Right lobe of liver (tissue), 6 donors: ENCODE measurements around the gene KIAA0319L. TPM values are rescaled to one million over a fixed set of nuclear protein-coding genes. Genes with fewer than 3 reads are reported as not detected.
A peak's percentile ranks its signal among the peaks of the same experiment; 100 is the strongest.

Experiments used
- ATAC-seq, 4 donors: fragments of 200-7000 bp; cut with Tn5 transposase; one replicate each; pipeline ENCODE4 v1.9.1; 2020; ENCODE audit warnings: mild to moderate bottlenecking in 4 of 4, moderate library complexity in 4 of 4
- DNase-seq, 3 donors: peaks; one replicate each; pipeline ENCODE4 v3.0.0-alpha.2; 2020
- H3K27ac ChIP-seq, 3 donors: fragments of 200-600 bp; one replicate each; pipeline ENCODE4 v1.8.0; 2022
- H3K27me3 ChIP-seq, 2 donors: fragments of 200-600 bp; one replicate each; pipeline ENCODE4 v1.8.0; 2022
- H3K36me3 ChIP-seq, 4 donors: fragments of 200-600 bp; sonication (generic) in 1 of 4; one replicate each; pipeline versions ENCODE4 v1.5.1 to v1.8.0; 2017 to 2022; ENCODE audit warnings: control low read depth in 1 of 4
- H3K4me1 ChIP-seq, 4 donors: fragments of 200-600 bp; sonication (generic) in 1 of 4; one replicate each; pipeline versions ENCODE4 v1.5.1 to v1.8.0; 2017 to 2022; ENCODE audit warnings: control low read depth in 1 of 4
- H3K4me3 ChIP-seq, 3 donors: fragments of 200-600 bp; one replicate each; pipeline ENCODE4 v1.8.0; 2022
- H3K9me3 ChIP-seq, 4 donors: fragments of 200-600 bp; sonication (generic) in 1 of 4; one replicate each; pipeline versions ENCODE4 v1.5.1 to v1.8.0; 2017 to 2022; ENCODE audit warnings: control low read depth in 1 of 4
- POLR2A ChIP-seq: fragments of 450-650 bp; IDR thresholded peaks from one replicate; pipeline ENCODE4 v1.6.1; 2017; ENCODE audit warnings: antibody characterized with exemption, mild to moderate bottlenecking
- WGBS: methylation state at CpG from one replicate; pipeline ENCODE4 v1.1.6; 2018; ENCODE audit warnings: low coverage, low lambda C conversion rate; ENCODE audit not compliant: insufficient coverage; ENCODE audit errors: missing lambda C conversion rate; 5-methylcytosine and 5-hydroxymethylcytosine counted together
- intact Hi-C, 2 donors: fragments of 100-400 bp; cut with DNase I; formaldehyde crosslinking; loops; one replicate each; pipeline versions ENCODE4 v1.11.2 to v1.14.1; 2022
- total RNA-seq, 6 experiments: library from RNA; depleted of rRNA in 2 of 6; stranded (reverse); fragments of >200 nt in 2 of 6; fragmentation: NEBNext Ultra II Directional in 3 of 6; extraction: Animal tissue kit (Norgen Biotek cat#: 25700) in 3 of 6; gene quantifications; one replicate each; pipeline versions ENCODE4 v1.1.0 to v1.2.4, GENCODE V29; 2016 to 2023
- TF ChIP-seq, protein P1 (sequence below), 4 donors: fragments of 200-600 bp in 3 of 4; fragments of 450-650 bp in 1 of 4; IDR thresholded peaks; one replicate each; pipeline versions ENCODE4 v1.5.1 to v1.8.0; 2016 to 2022; ENCODE audit warnings: antibody characterized with exemption in 4 of 4, mild to moderate bottlenecking in 2 of 4
- donor health status: DM: no; HTN: yes; CAD: no.
- donor health status: DM: no; HTN: no; CAD: no.
- donor health status: DM: no; HTN: no; CAD: no.
- donor health status: DM: no; HTN: yes; CAD: no.
- donor health status: DM: no; HTN: yes; CAD: no.

KIAA0319L gene
- total RNA-seq, 6 experiments from 2014 or later, result 35.3 to 84.9 (median 54.3) TPM

GRCh38 chr1:35439626-35440025 is 117.6 kb downstream of the KIAA0319L start:
- no peaks in the 10 kb centered on the region for H3K27me3 ChIP-seq
- no peaks in the 10 kb centered on the region for H3K4me1 ChIP-seq
- TF ChIP-seq, protein P1, sequence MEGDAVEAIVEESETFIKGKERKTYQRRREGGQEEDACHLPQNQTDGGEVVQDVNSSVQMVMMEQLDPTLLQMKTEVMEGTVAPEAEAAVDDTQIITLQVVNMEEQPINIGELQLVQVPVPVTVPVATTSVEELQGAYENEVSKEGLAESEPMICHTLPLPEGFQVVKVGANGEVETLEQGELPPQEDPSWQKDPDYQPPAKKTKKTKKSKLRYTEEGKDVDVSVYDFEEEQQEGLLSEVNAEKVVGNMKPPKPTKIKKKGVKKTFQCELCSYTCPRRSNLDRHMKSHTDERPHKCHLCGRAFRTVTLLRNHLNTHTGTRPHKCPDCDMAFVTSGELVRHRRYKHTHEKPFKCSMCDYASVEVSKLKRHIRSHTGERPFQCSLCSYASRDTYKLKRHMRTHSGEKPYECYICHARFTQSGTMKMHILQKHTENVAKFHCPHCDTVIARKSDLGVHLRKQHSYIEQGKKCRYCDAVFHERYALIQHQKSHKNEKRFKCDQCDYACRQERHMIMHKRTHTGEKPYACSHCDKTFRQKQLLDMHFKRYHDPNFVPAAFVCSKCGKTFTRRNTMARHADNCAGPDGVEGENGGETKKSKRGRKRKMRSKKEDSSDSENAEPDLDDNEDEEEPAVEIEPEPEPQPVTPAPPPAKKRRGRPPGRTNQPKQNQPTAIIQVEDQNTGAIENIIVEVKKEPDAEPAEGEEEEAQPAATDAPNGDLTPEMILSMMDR (IDR thresholded peaks at IDR 0.05), result no peak
- no peak for TF ChIP-seq POLR2A
- intact Hi-C loops, result no loop called here
- peaks cover 0 to 64% (median 39%) of the 10 kb centered on the region in 4 donors for H3K36me3 ChIP-seq
- 0% methylated on average over 1 of the region's 1 CpG for WGBS
- DNase-seq, result no peak
- no peak for ATAC-seq
- no peaks in the 10 kb centered on the region for H3K9me3 ChIP-seq
- H3K4me3 ChIP-seq, result no peak overlapping the region
- no peak overlapping the region for H3K27ac ChIP-seq

DNA sequence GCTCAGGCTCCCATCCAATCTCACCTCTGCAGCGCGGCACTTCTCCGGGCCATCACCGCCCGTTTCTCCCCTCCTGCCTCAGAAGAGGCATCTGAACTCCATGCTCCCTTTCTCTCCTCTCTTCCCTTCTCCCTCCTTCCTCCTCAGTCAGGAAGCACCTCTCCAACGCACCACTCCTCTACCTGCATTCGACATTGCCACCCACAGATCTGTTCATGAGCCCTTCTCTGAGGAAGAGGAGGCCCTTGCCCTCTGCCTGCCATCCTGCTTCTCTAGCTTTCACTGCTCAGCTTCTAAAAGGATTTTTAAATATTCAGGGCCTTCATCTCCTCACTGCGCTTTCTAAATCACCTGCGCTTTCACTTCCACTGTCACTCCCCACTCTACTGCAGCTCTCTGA is 120.0 kb downstream of the KIAA0319L start:
- H3K4me3 ChIP-seq, result no peak overlapping the region
- H3K9me3 ChIP-seq, result no peaks in the 10 kb centered on the region
- H3K27ac ChIP-seq, result no peak overlapping the region
- H3K27me3 ChIP-seq, result no peaks in the 10 kb centered on the region
- no peak for ATAC-seq
- intact Hi-C loops, result no loop called here
- peaks cover 0 to 47% (median 33%) of the 10 kb centered on the region in 4 donors for H3K36me3 ChIP-seq
- WGBS, result 100% methylated on average over 3 of the region's 9 CpGs
- TF ChIP-seq, protein P1 (IDR thresholded peaks at IDR 0.05), result no peak
- TF ChIP-seq POLR2A, result no peak
- DNase-seq, result no peak
- no peaks in the 10 kb centered on the region for H3K4me1 ChIP-seq

GRCh38 chr1:35436078-35436477 is 121.1 kb downstream of the KIAA0319L start:
- intact Hi-C loops, result no loop called here
- H3K36me3 ChIP-seq, result peaks cover 0 to 38% (median 27%) of the 10 kb centered on the region in 4 donors

GRCh38 chr1:35434703-35435102 is 122.5 kb downstream of the KIAA0319L start:
- Histone ChIP-seq H3K27ac (no peak overlapping the region), H3K4me1 (no peaks in the 10 kb centered on the region), H3K27me3 (no peaks in the 10 kb centered on the region), H3K9me3 (no peaks in the 10 kb centered on the region), H3K4me3 (no peak overlapping the region), H3K36me3 (peaks cover 0 to 27% (median 19%) of the 10 kb centered on the region in 4 donors)
- ATAC-seq (peak in 1 of 4 donors; percentile 5), DNase-seq (no peak)
- TF ChIP-seq POLR2A, result no peak
- TF ChIP-seq, protein P1 (IDR thresholded peaks at IDR 0.05), result no peak
- WGBS, result 63% methylated on average over 2 of the region's 12 CpGs
- intact Hi-C loops, result no loop called here

More at GRCh38 chr1:35436078-35436477, 121.1 kb downstream of the KIAA0319L start:
- H3K27ac ChIP-seq, result no peak overlapping the region
- WGBS, result 92% methylated on average over 4 of the region's 10 CpGs
- H3K4me1 ChIP-seq, result no peaks in the 10 kb centered on the region
- H3K9me3 ChIP-seq, result no peaks in the 10 kb centered on the region
- TF ChIP-seq, protein P1 (IDR thresholded peaks at IDR 0.05), result no peak
- no peak for TF ChIP-seq POLR2A
- DNase-seq, result no peak
- no peaks in the 10 kb centered on the region for H3K27me3 ChIP-seq
- ATAC-seq, result no peak
- H3K4me3 ChIP-seq, result no peak overlapping the region

- Histone ChIP-seq H3K4me3 (no peak overlapping the region), H3K4me1 (no peaks in the 10 kb centered on the region), H3K27ac (no peak overlapping the region), H3K36me3 (peaks cover 0 to 21% (median 14%) of the 10 kb centered on the region in 4 donors), H3K9me3 (no peaks in the 10 kb centered on the region), H3K27me3 (no peaks in the 10 kb centered on the region)
- intact Hi-C loops, result no loop called here
- no peak for ATAC-seq
- 91% methylated on average over 4 of the region's 15 CpGs for WGBS
- no peak for TF ChIP-seq POLR2A
- TF ChIP-seq, protein P1 (IDR thresholded peaks at IDR 0.05), result no peak
- no peak for DNase-seq
Measured at GRCh38 chr1:35433714-35434113, 123.5 kb downstream of the KIAA0319L start.
